Measurements from ENCODE around the gene FRMD3.
"Not testable (repeated sequence)": the region's sequence is repeated elsewhere in the genome, so short reads cannot be mapped to it uniquely, and the experiment has no call there.

FRMD3 gene

GRCh38 chr9:83382421-83382820 is 155.8 kb downstream of the FRMD3 start:
- H3K4me3 Mint-ChIP-seq, result no peak overlapping the region
- no peak overlapping the region for H3K27ac Mint-ChIP-seq
- H3K27me3 Mint-ChIP-seq, result no peaks in the 10 kb centered on the region
- H3K9me3 Mint-ChIP-seq, result peaks cover 6% of the 10 kb centered on the region
- H3K4me1 Mint-ChIP-seq, result no peaks in the 10 kb centered on the region
- H3K36me3 Mint-ChIP-seq, result peaks cover 5% of the 10 kb centered on the region

GRCh38 chr9:83379045-83379444 is 159.2 kb downstream of the FRMD3 start:
- Mint-ChIP-seq H3K27me3 (no peaks in the 10 kb centered on the region), H3K9me3 (peaks cover 6% of the 10 kb centered on the region), H3K27ac (no peak overlapping the region), H3K36me3 (peaks cover 5% of the 10 kb centered on the region), H3K4me1 (no peaks in the 10 kb centered on the region), H3K4me3 (no peak overlapping the region)

- Mint-ChIP-seq H3K4me3 (no peak overlapping the region), H3K36me3 (peaks cover 2% of the 10 kb centered on the region), H3K9me3 (no peaks in the 10 kb centered on the region), H3K27ac (no peak overlapping the region), H3K4me1 (no peaks in the 10 kb centered on the region), H3K27me3 (no peaks in the 10 kb centered on the region)
Measured at GRCh38 chr9:83372957-83373356, 165.2 kb downstream of the FRMD3 start.

GRCh38 chr9:83367326-83367725 is 170.9 kb downstream of the FRMD3 start:
- no peak overlapping the region for H3K4me3 Mint-ChIP-seq
- no peaks in the 10 kb centered on the region for H3K27me3 Mint-ChIP-seq
- no peaks in the 10 kb centered on the region for H3K9me3 Mint-ChIP-seq
- H3K27ac Mint-ChIP-seq, result no peak overlapping the region
- H3K36me3 Mint-ChIP-seq, result peaks cover 2% of the 10 kb centered on the region
- no peaks in the 10 kb centered on the region for H3K4me1 Mint-ChIP-seq

- Mint-ChIP-seq H3K27ac (no peak overlapping the region), H3K27me3 (no peaks in the 10 kb centered on the region), H3K9me3 (no peaks in the 10 kb centered on the region), H3K36me3 (peaks cover 1% of the 10 kb centered on the region), H3K4me3 (no peak overlapping the region), H3K4me1 (no peaks in the 10 kb centered on the region)
Measured at GRCh38 chr9:83362341-83362995, 175.7 kb downstream of the FRMD3 start.

- Mint-ChIP-seq H3K4me1 (no peaks in the 10 kb centered on the region), H3K4me3 (no peak overlapping the region), H3K27me3 (no peaks in the 10 kb centered on the region), H3K36me3 (peaks cover 1% of the 10 kb centered on the region), H3K27ac (no peak overlapping the region), H3K9me3 (no peaks in the 10 kb centered on the region)
Measured at GRCh38 chr9:83359039-83359438, 179.2 kb downstream of the FRMD3 start.

GRCh38 chr9:83358493-83358892 is 179.7 kb downstream of the FRMD3 start:
- not testable (repeated sequence) for H3K27me3 Mint-ChIP-seq, H3K36me3 Mint-ChIP-seq, H3K9me3 Mint-ChIP-seq, H3K4me3 Mint-ChIP-seq, H3K4me1 Mint-ChIP-seq, H3K27ac Mint-ChIP-seq

- H3K4me3 Mint-ChIP-seq, result no peak overlapping the region
- H3K36me3 Mint-ChIP-seq, result no peaks in the 10 kb centered on the region
Measured at GRCh38 chr9:83355729-83356151, 182.5 kb downstream of the FRMD3 start.

GRCh38 chr9:83355024-83355444 is 183.2 kb downstream of the FRMD3 start:
- no peaks in the 10 kb centered on the region for H3K27me3 Mint-ChIP-seq
- H3K4me1 Mint-ChIP-seq, result no peaks in the 10 kb centered on the region
- no peak overlapping the region for H3K27ac Mint-ChIP-seq
- H3K36me3 Mint-ChIP-seq, result no peaks in the 10 kb centered on the region
- no peaks in the 10 kb centered on the region for H3K9me3 Mint-ChIP-seq
- no peak overlapping the region for H3K4me3 Mint-ChIP-seq

More at GRCh38 chr9:83355729-83356151, 182.5 kb downstream of the FRMD3 start:
- H3K27me3 Mint-ChIP-seq, result no peaks in the 10 kb centered on the region
- H3K9me3 Mint-ChIP-seq, result no peaks in the 10 kb centered on the region
- H3K4me1 Mint-ChIP-seq, result no peaks in the 10 kb centered on the region
- H3K27ac Mint-ChIP-seq, result no peak overlapping the region

- Mint-ChIP-seq H3K9me3 (no peaks in the 10 kb centered on the region), H3K36me3 (no peaks in the 10 kb centered on the region), H3K27ac (no peak overlapping the region), H3K4me3 (no peak overlapping the region), H3K27me3 (no peaks in the 10 kb centered on the region), H3K4me1 (no peaks in the 10 kb centered on the region)
Measured at GRCh38 chr9:83349031-83349430, 189.2 kb downstream of the FRMD3 start.

GRCh38 chr9:83346655-83347420 is 191.4 kb downstream of the FRMD3 start:
- H3K27me3 Mint-ChIP-seq, result no peaks in the 10 kb centered on the region
- no peak overlapping the region for H3K27ac Mint-ChIP-seq
- H3K4me3 Mint-ChIP-seq, result no peak overlapping the region
- peaks cover 2% of the 10 kb centered on the region for H3K36me3 Mint-ChIP-seq
- no peaks in the 10 kb centered on the region for H3K4me1 Mint-ChIP-seq
- H3K9me3 Mint-ChIP-seq, result no peaks in the 10 kb centered on the region

- no peaks in the 10 kb centered on the region for H3K4me1 Mint-ChIP-seq
- no peaks in the 10 kb centered on the region for H3K9me3 Mint-ChIP-seq
- H3K27me3 Mint-ChIP-seq, result no peaks in the 10 kb centered on the region
- no peak overlapping the region for H3K4me3 Mint-ChIP-seq
- no peak overlapping the region for H3K27ac Mint-ChIP-seq
- peaks cover 6% of the 10 kb centered on the region for H3K36me3 Mint-ChIP-seq
Measured at GRCh38 chr9:83343366-83343999, 194.7 kb downstream of the FRMD3 start.

- Mint-ChIP-seq H3K27me3 (no peaks in the 10 kb centered on the region), H3K9me3 (no peaks in the 10 kb centered on the region)
Measured at GRCh38 chr9:83342731-83343130, 195.5 kb downstream of the FRMD3 start.

GRCh38 chr9:83342006-83342405 is 196.2 kb downstream of the FRMD3 start:
- Mint-ChIP-seq H3K27ac (no peak overlapping the region), H3K4me3 (no peak overlapping the region), H3K27me3 (no peaks in the 10 kb centered on the region), H3K4me1 (no peaks in the 10 kb centered on the region), H3K9me3 (no peaks in the 10 kb centered on the region), H3K36me3 (peaks cover 6% of the 10 kb centered on the region)

More at GRCh38 chr9:83342731-83343130, 195.5 kb downstream of the FRMD3 start:
- no peak overlapping the region for H3K4me3 Mint-ChIP-seq
- peaks cover 6% of the 10 kb centered on the region for H3K36me3 Mint-ChIP-seq
- H3K27ac Mint-ChIP-seq, result no peak overlapping the region
- H3K4me1 Mint-ChIP-seq, result no peaks in the 10 kb centered on the region

GRCh38 chr9:83340451-83340850 is 197.8 kb downstream of the FRMD3 start:
- Mint-ChIP-seq H3K27ac (no peak overlapping the region), H3K9me3 (no peaks in the 10 kb centered on the region), H3K4me3 (no peak overlapping the region), H3K27me3 (no peaks in the 10 kb centered on the region), H3K36me3 (peaks cover 6% of the 10 kb centered on the region), H3K4me1 (no peaks in the 10 kb centered on the region)

GRCh38 chr9:83339435-83339834 is 198.8 kb downstream of the FRMD3 start:
- no peaks in the 10 kb centered on the region for H3K9me3 Mint-ChIP-seq
- no peaks in the 10 kb centered on the region for H3K27me3 Mint-ChIP-seq
- no peaks in the 10 kb centered on the region for H3K4me1 Mint-ChIP-seq
- peaks cover 6% of the 10 kb centered on the region for H3K36me3 Mint-ChIP-seq
- H3K27ac Mint-ChIP-seq, result no peak overlapping the region
- no peak overlapping the region for H3K4me3 Mint-ChIP-seq

Data from activated naive CD4-positive, alpha-beta T cell treated with anti-CD3 and anti-CD28 coated beads, Interleukin-2, amount 50 U/mL, for 24 hours (primary cell).